ENCODE results near the gene MAML1.
"Not testable (repeated sequence)": the region's sequence is repeated elsewhere in the genome, so short reads cannot be mapped to it uniquely, and the experiment has no call there.

The MAML1 gene

GRCh38 chr5:179767496-179768100 is 35.0 kb downstream of the MAML1 start:
- no peak for DNase-seq (ENCODE audit: low read depth in 2 of 2)

DNA sequence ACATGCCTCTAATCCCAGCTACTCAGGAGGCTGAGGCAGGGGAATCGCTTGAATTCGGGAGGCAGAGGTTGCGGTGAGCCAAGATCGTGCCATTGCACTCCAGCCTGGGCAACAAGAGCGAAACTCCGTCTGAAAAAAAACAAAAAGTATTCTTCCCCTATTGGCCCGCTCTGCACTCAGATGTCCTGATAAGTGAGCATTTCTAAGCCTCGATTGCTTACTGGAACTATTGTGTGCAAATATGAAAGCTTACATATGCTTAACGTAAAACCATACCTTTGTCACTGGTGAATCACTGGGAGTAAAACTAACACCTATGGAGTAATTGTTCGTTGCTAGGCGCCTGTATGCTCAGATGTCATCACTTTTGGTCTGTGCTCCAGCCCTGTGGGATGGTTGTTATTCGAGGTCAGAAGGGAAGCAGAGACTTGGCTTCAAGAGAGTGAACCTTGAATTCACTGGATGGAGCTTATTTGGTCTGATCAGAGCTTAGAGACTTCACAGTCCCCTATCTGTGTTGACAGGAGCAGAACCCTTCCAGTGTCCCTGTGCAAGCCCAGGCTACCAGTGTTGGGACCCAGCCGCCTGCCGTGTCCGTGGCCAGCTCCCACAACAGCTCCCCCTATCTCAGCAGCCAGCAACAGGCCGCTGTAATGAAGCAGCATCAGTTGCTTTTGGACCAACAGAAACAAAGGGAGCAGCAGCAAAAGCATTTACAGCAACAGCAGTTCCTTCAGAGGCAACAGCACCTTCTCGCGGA is 35.9 kb downstream of the MAML1 start:
- peak in 1 of 2 donors; percentile 21 for DNase-seq (ENCODE audit: low read depth in 2 of 2)

DNA sequence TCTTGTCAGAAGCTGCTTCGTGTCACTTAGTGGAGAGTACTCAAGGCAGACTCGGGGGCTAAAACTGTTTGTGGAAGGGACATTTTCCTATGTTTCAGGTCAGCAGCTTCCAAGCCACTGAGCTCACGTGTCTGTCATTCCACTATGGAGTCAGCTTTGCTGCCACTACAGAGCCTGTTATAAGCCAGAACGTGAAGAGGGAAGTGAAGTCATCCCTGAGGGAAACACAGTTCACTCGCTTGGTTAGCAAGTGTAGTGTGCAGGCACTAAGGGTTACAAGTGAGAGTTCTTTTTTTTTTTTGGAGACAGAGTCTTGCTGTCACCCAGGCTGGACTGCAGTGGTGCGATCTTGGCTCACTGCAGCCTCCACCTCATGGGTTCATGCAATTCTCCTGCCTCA is 36.6 kb downstream of the MAML1 start:
- no peak for DNase-seq (ENCODE audit: low read depth in 2 of 2)

- DNase-seq (ENCODE audit: low read depth in 2 of 2), result no peak
These were observed 37.2 kb downstream of the MAML1 start for GRCh38 chr5:179769796-179770195.

DNA sequence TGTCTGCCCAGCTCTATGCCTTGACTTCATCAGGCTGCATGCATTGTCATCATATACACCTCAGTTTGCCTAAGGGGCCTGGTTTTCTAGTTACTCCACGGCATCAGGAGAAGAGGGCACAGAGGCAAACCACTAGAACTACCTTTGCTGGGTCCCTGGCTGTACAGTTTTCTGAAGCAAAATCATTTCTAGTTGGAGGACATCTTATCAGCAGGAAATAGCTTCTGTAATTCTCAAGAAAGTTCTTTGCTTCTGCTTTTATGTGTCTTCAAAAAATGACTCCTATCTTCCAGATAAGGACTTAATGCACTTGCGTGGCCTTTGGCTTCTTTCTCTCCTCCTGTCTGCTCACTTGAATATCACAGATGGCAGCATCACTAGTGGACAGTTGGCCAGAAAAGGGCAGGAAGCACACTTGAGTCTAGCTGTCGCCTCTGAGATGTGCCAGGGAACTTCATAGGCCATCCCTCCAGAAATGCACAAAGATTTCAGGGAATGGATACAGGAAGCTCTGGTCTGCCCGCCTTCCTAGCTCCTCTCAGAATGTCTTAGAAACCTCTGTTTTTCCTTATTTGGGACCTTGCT is 38.8 kb downstream of the MAML1 start:
- DNase-seq (ENCODE audit: low read depth in 2 of 2), result no peak

- DNase-seq (ENCODE audit: low read depth in 2 of 2), result no peak
These were observed 39.7 kb downstream of the MAML1 start for GRCh38 chr5:179772351-179772750.

DNA sequence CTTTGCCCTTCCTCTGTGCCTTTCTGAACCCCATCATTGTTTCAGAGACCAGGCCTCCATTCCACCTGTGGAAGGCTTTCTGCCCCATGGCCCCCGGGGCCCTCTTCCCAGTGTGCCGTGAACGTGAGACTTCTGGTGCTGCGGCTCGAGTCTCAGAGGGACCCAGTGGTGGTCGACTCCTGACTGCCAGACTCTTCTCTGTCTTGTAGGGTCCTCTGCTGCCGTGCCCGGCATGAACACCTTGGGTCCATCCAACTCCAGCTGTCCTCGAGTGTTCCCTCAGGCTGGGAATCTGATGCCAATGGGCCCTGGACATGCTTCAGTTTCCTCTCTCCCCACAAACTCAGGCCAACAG is 41.0 kb downstream of the MAML1 start:
- DNase-seq (ENCODE audit: low read depth in 2 of 2), result no peak

DNA sequence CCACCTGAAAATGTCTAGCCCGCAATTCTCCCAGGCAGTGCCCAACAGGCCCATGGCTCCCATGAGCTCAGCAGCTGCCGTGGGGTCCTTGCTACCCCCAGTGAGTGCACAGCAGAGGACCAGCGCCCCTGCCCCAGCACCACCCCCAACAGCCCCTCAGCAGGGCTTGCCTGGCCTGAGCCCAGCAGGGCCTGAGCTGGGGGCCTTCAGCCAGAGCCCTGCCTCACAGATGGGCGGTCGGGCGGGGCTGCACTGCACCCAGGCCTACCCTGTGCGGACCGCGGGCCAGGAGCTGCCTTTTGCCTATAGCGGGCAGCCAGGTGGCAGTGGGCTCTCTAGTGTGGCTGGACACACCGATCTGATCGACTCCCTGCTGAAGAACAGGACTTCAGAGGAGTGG is 41.8 kb downstream of the MAML1 start:
- no peak for DNase-seq (ENCODE audit: low read depth in 2 of 2)

DNA sequence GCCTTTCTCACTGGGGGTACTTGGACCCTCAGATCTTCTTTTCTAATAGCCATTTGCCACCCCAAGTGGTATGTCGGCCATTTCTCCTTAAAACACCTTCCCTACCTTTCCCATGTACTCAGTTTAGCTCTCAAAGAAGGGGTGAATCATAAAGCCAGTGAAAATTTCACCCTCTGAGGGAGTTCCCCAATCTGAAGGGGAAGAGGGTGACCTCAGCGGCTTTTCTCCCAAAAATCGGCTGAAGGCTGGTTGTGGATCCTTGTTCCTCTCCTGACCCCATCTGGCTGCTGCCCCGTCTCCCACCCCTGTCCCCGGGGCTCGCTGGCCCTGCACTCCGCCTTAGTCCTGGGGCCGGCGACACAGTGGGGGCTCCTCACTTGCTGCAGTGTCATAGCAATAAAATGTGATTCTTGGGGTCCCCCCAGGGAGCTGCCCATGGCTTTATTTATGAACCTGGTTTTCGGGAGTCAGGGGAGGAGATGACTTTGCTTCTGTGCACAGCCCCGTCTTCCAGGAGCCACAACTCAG is 43.9 kb downstream of the MAML1 start:
- DNase-seq (ENCODE audit: low read depth in 2 of 2), result no peak

GRCh38 chr5:179777456-179777855 is 44.8 kb downstream of the MAML1 start:
- no peak for DNase-seq (ENCODE audit: low read depth in 2 of 2)

DNA sequence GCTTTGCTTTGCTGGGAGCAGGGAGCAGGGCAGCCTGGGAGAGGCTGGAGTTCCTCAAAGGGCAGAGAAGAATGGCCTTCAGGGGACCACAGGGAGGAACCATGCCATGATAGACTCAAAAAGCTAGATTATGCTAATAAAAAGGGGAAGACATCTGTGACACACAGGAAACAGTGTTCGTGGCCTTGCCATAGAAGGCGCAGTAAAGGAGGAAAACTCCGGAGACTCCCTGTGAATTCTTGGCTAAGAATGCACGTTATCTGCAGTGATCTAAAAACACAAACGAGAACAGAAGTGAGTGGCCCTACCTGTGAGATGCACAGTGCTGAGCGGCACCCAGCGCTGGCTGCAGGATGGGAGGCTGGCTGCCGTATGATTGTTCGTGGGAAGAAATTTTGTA is 45.3 kb downstream of the MAML1 start:
- no peak for DNase-seq (ENCODE audit: low read depth in 2 of 2)

DNA sequence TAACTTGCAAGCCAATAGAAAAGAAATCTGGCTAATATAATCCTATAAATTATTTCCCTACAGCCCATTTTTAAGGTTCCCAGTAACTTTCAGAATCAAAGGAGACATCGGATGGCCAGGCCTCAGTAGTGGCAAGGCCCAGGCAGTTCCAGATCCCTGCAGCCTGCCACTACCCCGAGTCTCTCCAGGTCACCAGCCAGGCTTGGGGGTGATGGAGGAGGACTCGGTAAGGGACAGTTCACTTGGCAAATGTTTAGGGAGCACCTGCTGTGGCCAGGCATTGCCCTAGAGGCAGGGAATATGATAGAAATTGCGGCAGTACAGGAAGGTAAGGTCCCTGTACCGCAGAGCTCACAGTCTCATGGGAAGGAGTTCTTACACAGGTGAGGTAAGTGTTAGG is 46.0 kb downstream of the MAML1 start:
- DNase-seq (ENCODE audit: low read depth in 2 of 2), result no peak

DNA sequence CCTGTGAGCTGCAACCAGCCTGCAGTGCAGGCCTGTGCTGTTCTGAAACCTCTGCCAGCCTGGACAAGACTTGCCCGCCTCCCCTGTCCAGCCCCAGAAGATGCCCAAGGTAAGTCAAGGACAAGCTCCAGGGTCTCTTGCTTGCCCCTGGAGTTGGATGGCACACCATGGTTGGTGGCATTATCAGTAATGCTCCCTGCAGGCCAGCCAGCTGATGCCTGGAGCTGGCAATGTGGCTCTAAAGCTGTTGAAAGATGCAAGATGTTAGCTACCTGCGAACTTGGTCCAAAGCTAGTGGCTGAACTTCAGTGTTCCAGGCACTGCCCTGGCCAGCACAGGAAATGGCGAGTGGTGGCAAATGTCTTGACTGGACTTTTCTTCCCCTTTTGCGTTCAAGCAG is 47.2 kb downstream of the MAML1 start:
- DNase-seq (ENCODE audit: low read depth in 2 of 2), result no peak

GRCh38 chr5:179780362-179780761 is 47.7 kb downstream of the MAML1 start:
- DNase-seq (ENCODE audit: low read depth in 2 of 2), result no peak

- no peak for DNase-seq (ENCODE audit: low read depth in 2 of 2)
These were observed 49.2 kb downstream of the MAML1 start for GRCh38 chr5:179781846-179782245.

GRCh38 chr5:179783128-179783527 is 50.5 kb downstream of the MAML1 start:
- DNase-seq (ENCODE audit: low read depth in 2 of 2), result no peak

DNA sequence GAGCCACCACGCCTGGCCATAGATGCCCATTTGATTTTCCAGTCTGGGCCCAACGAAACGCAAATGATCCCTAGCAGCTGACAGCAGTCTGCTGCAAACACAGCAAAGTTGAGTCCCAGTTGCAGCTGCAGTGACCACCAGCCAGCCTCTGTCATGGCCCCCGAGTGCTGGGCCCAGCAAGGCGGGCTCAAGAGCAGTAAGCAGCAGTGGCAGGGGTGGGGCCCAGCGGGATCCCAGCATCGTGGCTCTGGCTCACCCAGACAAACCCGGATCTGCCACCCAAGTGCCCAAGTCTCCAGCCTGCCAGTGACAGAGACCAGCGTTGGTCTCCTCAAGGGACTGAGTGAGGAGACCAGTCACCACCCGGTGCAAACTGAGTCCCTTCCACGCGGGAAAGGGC is 54.2 kb downstream of the MAML1 start:
- DNase-seq (ENCODE audit: low read depth in 2 of 2), result no peak

- no peak for DNase-seq (ENCODE audit: low read depth in 2 of 2)
These were observed 55.7 kb downstream of the MAML1 start for GRCh38 chr5:179788193-179788854.

GRCh38 chr5:179789278-179789677 is 56.7 kb downstream of the MAML1 start:
- DNase-seq (ENCODE audit: low read depth in 2 of 2), result not testable (repeated sequence)

DNA sequence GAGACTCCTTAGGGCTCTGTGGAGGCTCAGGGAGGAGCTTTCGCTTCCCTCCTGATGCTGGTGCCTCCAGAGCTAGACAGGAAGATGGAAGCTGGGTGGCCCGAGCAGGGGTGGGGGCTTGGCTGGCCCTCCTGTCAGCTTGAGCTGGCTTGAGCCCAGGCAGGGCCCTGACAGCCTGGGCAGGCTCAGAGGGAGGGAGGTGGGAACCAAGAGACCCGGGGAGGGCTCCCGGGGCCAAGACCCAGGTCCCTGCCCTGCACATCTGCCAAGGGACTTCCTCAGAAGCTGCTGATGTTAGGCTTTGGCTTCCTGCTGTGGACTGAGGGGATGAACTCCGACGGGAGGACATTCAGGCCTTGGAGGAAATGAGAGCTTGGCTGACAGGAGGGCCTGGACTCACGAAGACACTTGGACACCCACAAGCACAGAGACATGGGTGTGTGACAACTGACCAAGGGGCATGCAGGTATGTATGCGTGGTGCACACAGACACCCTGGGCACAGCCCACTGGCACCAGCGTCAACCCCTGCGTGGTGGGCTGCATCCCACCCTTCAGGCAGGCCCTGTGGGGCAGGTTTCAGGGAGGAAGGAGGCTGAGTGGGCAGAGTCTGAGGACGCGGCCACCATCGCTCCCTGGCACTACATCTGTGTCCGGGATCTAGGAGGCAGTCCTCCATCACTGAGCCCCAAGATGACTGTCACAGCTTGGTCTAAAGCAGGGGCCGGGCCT is 59.4 kb downstream of the MAML1 start:
- DNase-seq (ENCODE audit: low read depth in 2 of 2), result no peak

GRCh38 chr5:179792612-179793467 is 60.2 kb downstream of the MAML1 start:
- DNase-seq (ENCODE audit: low read depth in 2 of 2), result no peak

Data from stimulated activated CD8-positive, alpha-beta memory T cell treated with anti-CD3 and anti-CD28 coated beads, Interleukin-15, amount 100 ng/mL, for 48 hours (primary cell).